Tibial nerve (tissue), 3 donors: ENCODE data around the gene CDC42SE1.

Experiments
- CTCF ChIP-seq, 5 experiments: fragments of 200-600 bp in 3 of 5; fragments of 450-650 bp in 2 of 5; sonication (generic) in 3 of 5; IDR thresholded peaks; one replicate each; pipeline ENCODE4 v1.5.1; 2016 to 2019; ENCODE audit warnings: antibody characterized with exemption in 5 of 5, mild to moderate bottlenecking in 3 of 5, moderate library complexity in 2 of 5
- POLR2A ChIP-seq, 2 donors: fragments of 450-650 bp; IDR thresholded peaks; one replicate each; pipeline ENCODE4 v1.6.1; 2017; ENCODE audit warnings: antibody characterized with exemption in 2 of 2, mild to moderate bottlenecking in 2 of 2, moderate library complexity in 2 of 2

GRCh38 chr1:151037032-151037431, 22.4 kb downstream of the CDC42SE1 start:
- TF ChIP-seq POLR2A (IDR thresholded peaks at IDR 0.05) (no peak), CTCF (IDR thresholded peaks at IDR 0.05) (no peak)
